NCI-H345 treated with DMSO at 0.1 percent for 48 hours (cell line): ENCODE data around the gene CTDSPL2.
"Not testable (repeated sequence)": the region's sequence is repeated elsewhere in the genome, so short reads cannot be mapped to it uniquely, and the experiment has no call there.

Source experiments
- DNase-seq: peaks from one replicate; lab custom pipeline; 2025; ENCODE audit not compliant: unreplicated experiment; lab: John Stamatoyannopoulos, UW

The CTDSPL2 gene

GRCh38 chr15:44482090-44482489 lies 54.7 kb downstream of the CTDSPL2 start:
- no peak for DNase-seq

- DNase-seq = no peak
Observed at GRCh38 chr15:44485880-44486279, 58.5 kb downstream of the CTDSPL2 start.

GRCh38 chr15:44489464-44489863 lies 62.0 kb downstream of the CTDSPL2 start:
- DNase-seq = no peak

- no peak for DNase-seq
Observed at GRCh38 chr15:44490622-44491021, 63.2 kb downstream of the CTDSPL2 start.

GRCh38 chr15:44492040-44492439 lies 64.6 kb downstream of the CTDSPL2 start:
- DNase-seq = no peak

- no peak for DNase-seq
Observed at GRCh38 chr15:44492672-44493071, 65.2 kb downstream of the CTDSPL2 start.

- DNase-seq = no peak
Observed at GRCh38 chr15:44495562-44495961, 68.1 kb downstream of the CTDSPL2 start.

GRCh38 chr15:44500555-44500954 lies 73.1 kb downstream of the CTDSPL2 start:
- no peak for DNase-seq

GRCh38 chr15:44501768-44502366 lies 74.4 kb downstream of the CTDSPL2 start:
- DNase-seq = no peak

GRCh38 chr15:44516436-44516835 lies 89.0 kb downstream of the CTDSPL2 start:
- DNase-seq = no peak

- no peak for DNase-seq
Observed at GRCh38 chr15:44519537-44519936, 92.1 kb downstream of the CTDSPL2 start.

GRCh38 chr15:44525018-44525417 lies 97.6 kb downstream of the CTDSPL2 start:
- DNase-seq = no peak

- no peak for DNase-seq
Observed at GRCh38 chr15:44527241-44527640, 99.8 kb downstream of the CTDSPL2 start.

- no peak for DNase-seq
Observed at GRCh38 chr15:44529864-44530604, 102.6 kb downstream of the CTDSPL2 start.

GRCh38 chr15:44530653-44531052 lies 103.2 kb downstream of the CTDSPL2 start:
- no peak for DNase-seq

- not testable (repeated sequence) for DNase-seq
Observed at GRCh38 chr15:44532275-44532674, 104.8 kb downstream of the CTDSPL2 start.

GRCh38 chr15:44532689-44533088 lies 105.3 kb downstream of the CTDSPL2 start:
- no peak for DNase-seq

- no peak for DNase-seq
Observed at GRCh38 chr15:44535092-44535491, 107.7 kb downstream of the CTDSPL2 start.

GRCh38 chr15:44535523-44536301 lies 108.3 kb downstream of the CTDSPL2 start:
- DNase-seq = no peak

- peak; percentile 9 for DNase-seq
Observed at GRCh38 chr15:44536302-44536961, 109.0 kb downstream of the CTDSPL2 start.

- peak; percentile 77 for DNase-seq
Observed at GRCh38 chr15:44536962-44537734, 109.7 kb downstream of the CTDSPL2 start, which contains the start of gene EIF3J. TSS of gene EIF3J (plus strand) at chr15:44537147. CDS start at chr15:44537195, 48 bp downstream.
